IPS DF 4.7 (cell line): ENCODE measurements around the gene NPTXR.

Experiments used
- DNase-seq: peaks from one replicate; pipeline ENCODE4 v3.0.0-alpha.2; 2013; ENCODE audit warnings: low spot score; ENCODE audit errors: extremely low read depth

NPTXR gene

GRCh38 chr22:38853196-38853651 lies 9.4 kb upstream of the NPTXR start:
- DNase-seq, result no peak

DNA sequence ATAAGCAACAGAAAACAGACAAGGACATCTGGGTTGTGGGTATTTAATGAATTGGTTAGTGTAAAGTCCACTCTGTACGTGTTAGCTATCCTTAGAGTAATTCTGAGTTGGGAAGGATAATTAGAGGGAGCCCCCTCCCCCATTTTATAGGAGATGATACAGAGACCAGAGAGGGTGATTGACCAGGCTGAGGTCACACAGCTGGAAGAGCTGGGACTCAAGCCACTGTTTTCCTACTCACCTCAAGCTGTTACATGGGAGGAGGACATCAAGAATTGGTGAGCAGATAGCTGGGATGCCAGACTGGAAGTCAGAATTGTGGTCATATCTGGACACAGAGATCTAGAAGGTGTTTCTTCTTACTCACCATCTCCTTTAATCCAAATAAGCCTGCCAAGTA lies 8.7 kb upstream of the NPTXR start:
- no peak for DNase-seq

DNA sequence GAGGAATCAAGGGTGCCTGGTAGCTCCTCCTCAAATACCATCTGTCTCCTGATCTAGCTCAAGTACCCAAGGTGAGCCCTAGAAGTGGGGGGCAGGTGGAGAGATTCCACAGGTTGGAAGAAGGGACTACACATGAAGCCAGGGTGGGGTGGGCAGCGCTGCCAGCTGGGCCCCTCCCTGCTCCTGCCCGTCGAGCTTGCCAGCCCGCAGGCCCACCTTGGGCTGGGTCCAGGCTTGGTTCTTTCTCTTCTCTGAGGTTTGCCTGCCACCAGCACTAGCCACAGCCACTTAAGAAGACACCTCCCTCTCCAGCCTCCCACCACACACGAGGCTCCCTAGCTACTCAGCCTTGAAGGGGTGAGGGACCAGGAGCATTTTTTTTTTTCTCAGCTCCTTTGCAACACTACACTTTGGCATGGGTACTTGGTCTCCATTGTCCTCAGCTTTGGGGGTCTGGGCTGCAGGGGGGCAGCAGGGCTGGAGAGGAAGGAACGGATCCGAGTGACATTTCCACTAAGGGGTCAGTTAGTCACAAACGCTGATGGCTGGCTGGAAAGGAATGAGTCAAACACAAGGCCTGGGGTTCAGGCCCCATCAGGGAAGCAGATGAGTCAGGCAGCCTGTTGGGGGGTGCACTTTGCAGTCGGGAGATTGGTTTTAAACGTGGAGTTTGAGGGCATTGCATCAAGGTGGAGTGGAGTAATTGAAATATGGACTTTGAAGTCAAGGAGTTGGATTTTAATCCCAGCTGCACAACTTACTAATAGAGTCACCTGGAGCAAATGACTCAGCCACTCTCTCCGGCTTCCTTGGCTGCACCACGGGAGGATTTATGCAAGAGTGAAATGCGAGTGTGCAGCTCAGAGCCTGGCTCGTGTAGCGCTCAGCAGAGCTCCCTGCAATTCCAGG lies 7.4 kb upstream of the NPTXR start:
- no peak for DNase-seq

DNA sequence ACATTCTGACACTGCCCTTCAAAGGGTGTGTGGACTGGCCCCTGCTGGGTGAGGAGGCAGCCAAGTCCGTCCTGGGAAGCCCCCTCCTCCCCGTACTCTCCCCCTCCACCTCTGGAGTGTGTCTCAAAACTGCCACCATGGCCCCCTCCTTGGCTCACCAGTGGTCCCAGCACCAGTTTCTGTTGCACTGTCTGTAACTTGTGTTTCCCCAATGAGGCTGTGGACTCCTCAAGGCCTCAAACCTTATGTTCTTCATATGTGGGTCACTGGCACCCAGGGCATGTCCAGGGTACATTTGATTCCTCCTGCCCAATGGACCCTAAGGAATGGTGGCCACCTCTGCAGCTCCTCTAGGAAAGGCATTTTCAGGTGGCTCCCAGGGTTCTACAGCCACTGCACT lies 6.6 kb upstream of the NPTXR start:
- DNase-seq, result no peak

- DNase-seq, result no peak
Measured at GRCh38 chr22:38849811-38850210, 6.0 kb upstream of the NPTXR start.

DNA sequence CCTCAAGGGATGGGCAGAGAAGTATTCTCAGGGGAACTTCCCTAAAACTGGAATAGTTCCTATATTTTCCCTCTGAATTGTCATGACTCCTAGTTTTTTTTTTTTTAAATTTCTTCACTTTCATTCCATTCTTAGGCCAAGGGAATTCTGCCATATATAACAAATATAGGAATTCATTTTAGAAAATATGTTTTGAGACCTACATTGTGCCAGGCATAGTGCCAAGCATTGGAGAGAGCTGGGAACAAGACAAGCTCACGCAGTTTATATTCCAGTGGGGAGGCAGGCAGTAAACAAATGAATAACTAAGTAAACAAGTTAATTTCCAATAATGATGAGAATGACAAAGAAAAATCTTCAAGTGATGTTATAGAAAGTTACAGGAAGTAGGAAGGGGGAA lies 2.6 kb upstream of the NPTXR start:
- DNase-seq, result no peak

DNA sequence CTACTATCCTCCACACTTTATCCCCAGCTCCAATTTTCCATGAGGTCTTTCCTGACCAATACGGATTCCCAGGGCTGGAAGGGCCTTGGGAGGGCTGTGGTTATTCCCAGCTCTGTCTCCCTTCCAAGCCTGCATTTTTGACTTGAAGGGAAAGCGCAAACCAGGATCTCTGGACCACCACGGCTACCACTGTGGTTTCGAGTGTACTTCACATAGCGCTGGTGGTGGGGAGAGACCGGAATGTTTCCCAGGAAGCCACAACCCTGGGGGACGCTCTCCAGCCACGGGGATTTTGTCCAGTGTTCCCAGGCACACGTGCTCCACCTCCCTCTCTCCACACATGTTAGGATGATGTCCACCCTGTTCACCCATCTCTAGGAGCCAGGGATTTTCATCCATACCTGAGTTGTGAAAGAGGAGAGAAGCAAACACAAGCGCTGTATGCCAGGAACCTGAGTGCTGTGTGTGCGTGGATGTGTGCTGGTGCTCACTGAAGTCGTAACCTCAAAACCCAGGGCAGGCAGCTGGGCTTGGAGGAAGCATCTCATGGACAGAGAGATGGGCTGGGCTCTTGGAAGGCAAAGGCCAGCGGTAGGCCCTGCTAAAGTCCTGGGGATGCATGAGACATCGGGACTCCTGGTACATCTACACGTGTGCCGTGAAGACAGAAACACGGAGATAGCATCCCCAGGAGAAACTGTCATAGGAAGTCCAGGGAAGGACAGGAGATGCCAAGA lies 1.3 kb upstream of the NPTXR start:
- DNase-seq, result no peak

DNA sequence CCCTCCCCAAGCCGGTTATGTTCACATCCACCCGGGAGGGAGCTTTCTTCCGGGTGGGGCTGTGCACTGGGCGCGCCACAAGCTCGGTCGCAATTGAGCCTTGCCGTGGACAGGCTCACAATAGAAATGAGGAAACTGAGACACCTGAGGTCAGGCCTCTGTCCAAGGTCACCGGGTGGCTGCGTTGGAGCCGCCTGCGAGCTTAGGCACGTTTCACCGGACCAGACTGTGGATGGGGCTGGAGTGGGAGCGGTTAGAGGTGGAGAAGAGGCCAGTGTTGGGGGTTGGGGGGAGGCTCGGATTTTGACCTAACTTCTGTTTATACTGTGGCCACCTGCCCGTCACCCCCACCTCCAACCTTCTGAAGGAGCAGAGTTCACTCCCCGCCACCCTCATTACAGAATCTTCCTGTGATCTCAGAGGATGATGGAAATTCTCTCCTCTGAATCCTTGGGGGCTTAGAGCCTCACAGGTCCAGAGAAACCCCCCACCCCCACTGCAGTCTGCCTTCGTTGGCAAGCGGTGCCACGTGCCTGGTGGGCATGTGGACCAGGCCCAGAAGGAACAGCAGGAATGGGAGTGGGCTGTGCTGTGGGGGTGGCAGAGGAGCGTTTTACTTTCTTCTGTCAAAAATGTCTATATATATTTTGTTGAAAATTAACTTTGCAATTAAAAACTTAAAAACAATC lies 631 bp upstream of the NPTXR start:
- no peak for DNase-seq

DNA sequence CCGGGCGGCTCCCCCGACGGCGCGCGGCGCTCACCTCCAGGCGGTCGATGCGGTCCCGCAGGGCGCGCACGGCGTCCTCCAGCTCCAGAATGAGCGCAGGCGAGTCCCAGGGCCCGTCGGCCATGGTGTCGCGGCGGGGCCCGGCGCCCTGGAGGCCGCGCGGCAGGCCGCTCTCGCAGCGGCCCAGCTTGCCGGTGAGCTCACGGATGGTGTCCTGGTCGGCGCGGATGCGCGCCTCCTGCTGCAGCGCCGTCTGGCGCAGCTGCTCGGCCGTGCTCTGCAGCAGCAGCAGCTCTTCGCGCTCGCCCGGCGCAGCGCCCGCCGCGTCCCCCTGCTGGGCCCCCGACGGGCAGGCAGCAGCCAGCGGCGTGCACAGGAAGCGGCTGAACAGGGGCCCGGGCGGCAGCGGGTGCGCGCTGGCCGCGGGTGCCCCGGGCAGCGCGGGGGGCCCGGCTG lies 599 bp downstream of the NPTXR start:
- no peak for DNase-seq

DNA sequence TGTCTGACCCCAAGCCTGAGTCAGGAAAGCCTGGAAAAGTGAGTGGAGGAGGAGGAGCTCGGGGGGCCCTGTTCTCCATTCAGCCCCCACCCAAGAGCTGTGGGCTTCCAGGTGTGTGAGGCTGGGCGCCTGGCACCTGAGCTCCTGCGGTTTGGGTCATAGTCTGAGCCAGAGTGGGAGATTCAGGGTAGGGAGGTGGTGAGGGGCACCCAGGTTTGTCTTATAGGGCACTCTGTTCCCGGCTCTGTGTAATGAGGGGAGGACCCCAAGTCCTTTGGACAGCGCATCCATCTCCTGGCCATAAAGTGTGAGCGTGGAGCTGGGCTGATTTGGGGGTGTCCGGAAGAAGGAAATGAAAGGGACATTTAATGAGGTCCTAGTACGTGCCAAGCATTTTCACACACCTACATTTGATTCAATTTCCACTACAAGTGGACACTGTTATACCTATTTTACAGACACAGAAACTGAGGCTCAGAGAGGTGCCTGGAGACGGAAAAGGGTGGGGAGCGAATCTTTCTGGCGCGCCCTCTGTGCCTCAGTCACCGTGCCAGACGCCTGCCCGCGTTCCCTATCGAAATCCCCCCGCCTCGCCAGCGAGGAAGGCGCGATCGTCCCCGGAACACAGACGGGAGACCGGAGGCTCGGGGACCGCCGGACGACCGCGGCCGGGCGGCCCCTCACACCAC lies 1.2 kb downstream of the NPTXR start:
- DNase-seq, result no peak

GRCh38 chr22:38841635-38842034 lies 2.2 kb downstream of the NPTXR start:
- no peak for DNase-seq

- DNase-seq, result no peak
Measured at GRCh38 chr22:38841211-38841610, 2.6 kb downstream of the NPTXR start.

GRCh38 chr22:38840129-38840528 lies 3.7 kb downstream of the NPTXR start:
- DNase-seq, result no peak

- no peak for DNase-seq
Measured at GRCh38 chr22:38839686-38840085, 4.1 kb downstream of the NPTXR start.

GRCh38 chr22:38837414-38837928 lies 6.4 kb downstream of the NPTXR start:
- DNase-seq, result no peak

DNA sequence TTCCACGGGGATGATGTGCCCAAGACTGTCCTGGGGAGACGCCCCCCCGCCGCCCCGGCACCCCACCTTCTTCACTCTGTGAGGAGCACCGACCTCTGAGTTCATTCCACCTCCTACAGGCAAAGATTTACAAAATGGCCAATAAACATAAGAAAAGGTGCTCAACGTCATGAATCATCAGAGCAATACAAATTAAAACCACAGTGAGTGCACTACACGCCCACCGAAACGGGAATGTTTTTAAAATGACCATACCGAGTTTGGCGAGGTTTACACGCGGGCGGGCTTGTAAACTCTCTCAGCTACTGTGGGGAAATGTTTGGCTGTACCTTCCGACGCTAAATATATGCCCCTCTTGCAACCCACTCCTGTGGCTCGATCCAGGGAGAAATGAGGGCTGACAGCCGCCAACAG lies 7.9 kb downstream of the NPTXR start:
- DNase-seq, result no peak

- DNase-seq, result no peak
Measured at GRCh38 chr22:38834991-38835390, 8.8 kb downstream of the NPTXR start.

DNA sequence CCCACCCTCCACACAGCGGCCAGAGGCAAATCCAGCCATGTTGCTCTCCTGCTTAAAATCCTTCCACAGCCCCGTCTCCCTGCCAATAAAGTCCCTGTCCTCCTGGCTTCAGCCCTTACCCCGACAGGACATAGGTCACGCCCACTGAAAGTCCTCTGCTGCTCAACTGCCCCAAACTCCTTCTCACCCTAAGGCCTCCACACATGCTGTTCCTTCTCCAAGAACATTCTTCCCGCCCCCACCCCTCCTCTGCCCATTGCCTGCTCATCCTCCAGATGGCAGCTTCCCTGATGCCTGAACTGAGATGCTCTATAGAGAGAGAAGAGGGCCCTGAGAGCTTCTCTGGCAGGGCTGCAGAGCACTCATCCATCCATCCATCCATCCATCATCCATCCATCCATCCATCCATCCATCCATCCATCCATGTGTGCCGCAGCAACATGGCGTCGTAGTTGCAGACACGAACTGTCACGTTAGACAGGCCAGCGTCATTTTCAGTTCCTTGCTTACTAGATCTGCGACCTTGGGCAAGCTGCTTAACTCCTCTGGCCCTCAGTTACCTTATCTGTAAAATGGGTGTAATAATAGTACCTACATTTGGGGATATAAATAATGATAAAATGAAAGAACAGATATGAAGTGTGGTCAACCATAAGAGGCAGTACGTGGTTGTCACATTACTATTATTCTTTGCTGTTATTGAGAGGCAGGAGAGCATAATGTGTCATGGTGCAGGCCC lies 9.4 kb downstream of the NPTXR start:
- no peak for DNase-seq

DNA sequence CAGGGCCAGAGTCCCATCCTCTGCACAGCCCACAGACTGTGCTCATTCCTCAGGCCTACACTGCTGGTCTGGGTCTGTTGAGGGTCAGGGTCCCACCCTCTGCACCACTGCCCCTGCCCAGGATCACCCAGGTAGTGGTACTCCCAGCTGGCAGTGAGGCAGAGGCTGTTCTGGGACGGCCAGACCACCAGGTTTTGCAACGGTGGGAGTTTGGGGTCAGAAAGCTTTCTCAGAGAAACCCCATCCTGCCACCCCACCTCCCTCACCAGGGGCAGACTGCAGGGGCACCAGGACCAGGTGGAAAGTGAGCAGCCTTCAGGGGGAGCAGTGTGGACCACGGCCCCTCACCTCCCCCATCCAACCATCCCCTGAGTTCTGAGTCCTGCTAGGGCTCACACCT lies 10.8 kb downstream of the NPTXR start:
- no peak for DNase-seq
